ENCODE results near the gene DGKI.

The DGKI gene

GRCh38 chr7:137636376-137636775 lies 210.4 kb downstream of the DGKI start:
- no peak for DNase-seq

- DNase-seq, result no peak
Measured at GRCh38 chr7:137635874-137636273, 210.9 kb downstream of the DGKI start.

GRCh38 chr7:137635132-137635531 lies 211.6 kb downstream of the DGKI start:
- no peak for DNase-seq

GRCh38 chr7:137634356-137634755 lies 212.4 kb downstream of the DGKI start:
- no peak for DNase-seq

- no peak for DNase-seq
Measured at GRCh38 chr7:137633133-137633532, 213.6 kb downstream of the DGKI start.

- DNase-seq, result no peak
Measured at GRCh38 chr7:137628216-137628615, 218.6 kb downstream of the DGKI start.

- DNase-seq, result no peak
Measured at GRCh38 chr7:137626469-137627067, 220.2 kb downstream of the DGKI start.

- DNase-seq, result no peak
Measured at GRCh38 chr7:137625197-137625596, 221.6 kb downstream of the DGKI start.

GRCh38 chr7:137619181-137619580 lies 227.6 kb downstream of the DGKI start:
- no peak for DNase-seq

GRCh38 chr7:137618748-137619147 lies 228.0 kb downstream of the DGKI start:
- DNase-seq, result no peak

GRCh38 chr7:137613006-137613525 lies 233.7 kb downstream of the DGKI start:
- no peak for DNase-seq

- no peak for DNase-seq
Measured at GRCh38 chr7:137611606-137612005, 235.2 kb downstream of the DGKI start.

- no peak for DNase-seq
Measured at GRCh38 chr7:137609500-137609899, 237.3 kb downstream of the DGKI start.

- DNase-seq, result no peak
Measured at GRCh38 chr7:137606061-137606674, 240.6 kb downstream of the DGKI start.

GRCh38 chr7:137603043-137603442 lies 243.7 kb downstream of the DGKI start:
- DNase-seq, result no peak

- DNase-seq, result no peak
Measured at GRCh38 chr7:137601642-137602041, 245.1 kb downstream of the DGKI start.

- no peak for DNase-seq
Measured at GRCh38 chr7:137597856-137598255, 248.9 kb downstream of the DGKI start.

GRCh38 chr7:137593115-137593711 lies 253.6 kb downstream of the DGKI start:
- DNase-seq, result no peak

GRCh38 chr7:137592232-137592896 lies 254.4 kb downstream of the DGKI start:
- peak; percentile 37 for DNase-seq

- DNase-seq, result no peak
Measured at GRCh38 chr7:137591421-137591837, 255.3 kb downstream of the DGKI start.

- no peak for DNase-seq
Measured at GRCh38 chr7:137590756-137591305, 255.9 kb downstream of the DGKI start.

GRCh38 chr7:137590071-137590755 lies 256.6 kb downstream of the DGKI start:
- no peak for DNase-seq

- no peak for DNase-seq
Measured at GRCh38 chr7:137587326-137587725, 259.4 kb downstream of the DGKI start.

Data from T1000 (cell line).